ENCODE results near the gene SKI. TPM values are rescaled to one million over a fixed set of nuclear protein-coding genes. Genes with fewer than 3 reads are reported as not detected.

Gene SKI
- total RNA-seq, 1 donor from 2014 or later = 132 TPM

DNA sequence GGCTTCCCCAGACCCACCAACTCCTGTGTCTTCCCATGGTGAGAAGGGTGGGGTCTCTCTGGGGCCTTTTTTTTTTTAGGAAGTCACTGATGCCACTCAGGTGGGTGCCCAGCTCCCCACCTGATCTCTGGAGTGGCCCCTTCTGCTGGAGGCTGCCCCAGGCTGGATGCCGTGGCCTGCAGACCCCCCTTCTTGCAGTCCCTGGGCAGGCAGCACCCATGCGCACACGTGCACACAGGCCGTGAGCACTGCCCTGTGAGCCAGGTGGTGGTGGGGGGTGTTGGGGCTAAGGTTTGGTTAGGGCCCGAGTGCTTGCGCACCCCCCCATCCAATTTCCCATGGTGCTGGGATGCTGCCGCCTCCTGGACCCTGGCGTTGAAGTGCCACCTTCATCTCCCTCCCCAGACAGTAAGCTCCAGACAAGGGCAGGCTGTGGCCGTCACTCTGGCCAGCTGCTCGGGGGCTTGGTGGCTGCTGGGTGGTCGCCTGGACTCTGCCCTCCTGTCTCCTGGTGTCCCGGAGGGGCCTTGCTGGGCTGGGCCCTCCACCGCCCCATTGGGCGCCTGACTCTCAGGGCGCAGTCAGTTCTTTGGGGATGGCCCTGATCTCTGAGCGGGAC is 50.6 kb downstream of the SKI start:
- peak overlapping the region; percentile 59 for H3K4me3 Mint-ChIP-seq (ENCODE audit: unreplicated experiment)
- peaks cover 57% of the 10 kb centered on the region for H3K4me1 Mint-ChIP-seq (ENCODE audit: unreplicated experiment)
- TF ChIP-seq, protein P1, sequence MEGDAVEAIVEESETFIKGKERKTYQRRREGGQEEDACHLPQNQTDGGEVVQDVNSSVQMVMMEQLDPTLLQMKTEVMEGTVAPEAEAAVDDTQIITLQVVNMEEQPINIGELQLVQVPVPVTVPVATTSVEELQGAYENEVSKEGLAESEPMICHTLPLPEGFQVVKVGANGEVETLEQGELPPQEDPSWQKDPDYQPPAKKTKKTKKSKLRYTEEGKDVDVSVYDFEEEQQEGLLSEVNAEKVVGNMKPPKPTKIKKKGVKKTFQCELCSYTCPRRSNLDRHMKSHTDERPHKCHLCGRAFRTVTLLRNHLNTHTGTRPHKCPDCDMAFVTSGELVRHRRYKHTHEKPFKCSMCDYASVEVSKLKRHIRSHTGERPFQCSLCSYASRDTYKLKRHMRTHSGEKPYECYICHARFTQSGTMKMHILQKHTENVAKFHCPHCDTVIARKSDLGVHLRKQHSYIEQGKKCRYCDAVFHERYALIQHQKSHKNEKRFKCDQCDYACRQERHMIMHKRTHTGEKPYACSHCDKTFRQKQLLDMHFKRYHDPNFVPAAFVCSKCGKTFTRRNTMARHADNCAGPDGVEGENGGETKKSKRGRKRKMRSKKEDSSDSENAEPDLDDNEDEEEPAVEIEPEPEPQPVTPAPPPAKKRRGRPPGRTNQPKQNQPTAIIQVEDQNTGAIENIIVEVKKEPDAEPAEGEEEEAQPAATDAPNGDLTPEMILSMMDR (IDR thresholded peaks at IDR 0.05) = no peak
- H3K36me3 Mint-ChIP-seq (ENCODE audit: unreplicated experiment) = peaks cover 6% of the 10 kb centered on the region
- H3K9me3 Mint-ChIP-seq (ENCODE audit: unreplicated experiment) = no peaks in the 10 kb centered on the region
- H3K27ac Mint-ChIP-seq (ENCODE audit: unreplicated experiment) = peak overlapping the region; percentile 91
- DNase-seq (ENCODE audit: extremely low spot score, unreplicated experiment) = no peak
- H3K27me3 Mint-ChIP-seq (ENCODE audit: unreplicated experiment) = no peaks in the 10 kb centered on the region

DNA sequence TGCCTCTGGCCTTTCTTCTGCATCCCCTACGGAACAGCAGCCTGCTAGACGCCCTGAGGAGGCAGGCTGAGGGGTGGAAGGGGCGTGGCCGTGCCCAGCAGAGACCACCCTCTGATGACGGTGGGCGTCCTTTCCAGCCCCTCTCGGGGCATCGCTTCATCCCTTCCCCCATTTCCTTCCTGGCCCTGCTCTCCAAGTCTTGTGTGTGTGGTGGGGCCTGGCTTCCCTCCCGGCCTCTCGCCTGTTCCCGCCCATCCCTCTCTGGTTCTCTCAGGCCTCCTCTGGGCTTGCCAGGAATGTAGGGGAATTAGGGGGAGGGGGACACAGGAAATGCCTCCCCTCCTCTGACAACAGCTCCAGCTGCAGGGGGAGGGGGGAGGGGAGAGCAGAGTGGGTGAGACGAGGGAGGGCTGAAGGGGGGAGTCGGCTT is 51.1 kb downstream of the SKI start:
- Mint-ChIP-seq H3K27ac (ENCODE audit: unreplicated experiment) (peak overlapping the region; percentile 91), H3K4me1 (ENCODE audit: unreplicated experiment) (peaks cover 56% of the 10 kb centered on the region), H3K4me3 (ENCODE audit: unreplicated experiment) (peak overlapping the region; percentile 59), H3K27me3 (ENCODE audit: unreplicated experiment) (no peaks in the 10 kb centered on the region), H3K9me3 (ENCODE audit: unreplicated experiment) (no peaks in the 10 kb centered on the region), H3K36me3 (ENCODE audit: unreplicated experiment) (peaks cover 6% of the 10 kb centered on the region)
- no peak for DNase-seq (ENCODE audit: extremely low spot score, unreplicated experiment)
- TF ChIP-seq, protein P1 (IDR thresholded peaks at IDR 0.05) = no peak

DNA sequence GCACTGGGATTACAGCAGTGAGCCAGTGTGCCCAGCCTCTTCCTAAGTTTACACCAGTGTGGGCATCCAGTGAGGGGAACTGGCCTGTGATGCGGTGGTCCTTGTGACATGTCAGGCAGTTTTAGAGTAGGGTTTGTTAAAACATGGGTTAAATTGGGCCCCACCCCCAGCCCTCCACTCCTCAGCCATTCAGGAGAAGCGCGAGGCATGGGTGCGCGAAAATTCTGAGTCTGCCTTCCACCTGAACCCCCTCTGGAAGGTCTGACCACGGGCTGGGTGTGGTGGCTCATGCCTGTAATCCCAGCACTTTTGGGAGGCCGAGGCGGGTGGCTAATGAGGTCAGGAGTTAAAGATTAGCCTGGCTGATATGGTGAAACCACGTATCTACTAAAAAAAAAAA is 51.7 kb downstream of the SKI start:
- no peak for DNase-seq (ENCODE audit: extremely low spot score, unreplicated experiment)
- Mint-ChIP-seq H3K4me1 (ENCODE audit: unreplicated experiment) (peaks cover 53% of the 10 kb centered on the region), H3K4me3 (ENCODE audit: unreplicated experiment) (no peak overlapping the region), H3K36me3 (ENCODE audit: unreplicated experiment) (peaks cover 6% of the 10 kb centered on the region), H3K27ac (ENCODE audit: unreplicated experiment) (peak overlapping the region; percentile 91), H3K27me3 (ENCODE audit: unreplicated experiment) (no peaks in the 10 kb centered on the region), H3K9me3 (ENCODE audit: unreplicated experiment) (no peaks in the 10 kb centered on the region)
- TF ChIP-seq, protein P1 (IDR thresholded peaks at IDR 0.05) = no peak

DNA sequence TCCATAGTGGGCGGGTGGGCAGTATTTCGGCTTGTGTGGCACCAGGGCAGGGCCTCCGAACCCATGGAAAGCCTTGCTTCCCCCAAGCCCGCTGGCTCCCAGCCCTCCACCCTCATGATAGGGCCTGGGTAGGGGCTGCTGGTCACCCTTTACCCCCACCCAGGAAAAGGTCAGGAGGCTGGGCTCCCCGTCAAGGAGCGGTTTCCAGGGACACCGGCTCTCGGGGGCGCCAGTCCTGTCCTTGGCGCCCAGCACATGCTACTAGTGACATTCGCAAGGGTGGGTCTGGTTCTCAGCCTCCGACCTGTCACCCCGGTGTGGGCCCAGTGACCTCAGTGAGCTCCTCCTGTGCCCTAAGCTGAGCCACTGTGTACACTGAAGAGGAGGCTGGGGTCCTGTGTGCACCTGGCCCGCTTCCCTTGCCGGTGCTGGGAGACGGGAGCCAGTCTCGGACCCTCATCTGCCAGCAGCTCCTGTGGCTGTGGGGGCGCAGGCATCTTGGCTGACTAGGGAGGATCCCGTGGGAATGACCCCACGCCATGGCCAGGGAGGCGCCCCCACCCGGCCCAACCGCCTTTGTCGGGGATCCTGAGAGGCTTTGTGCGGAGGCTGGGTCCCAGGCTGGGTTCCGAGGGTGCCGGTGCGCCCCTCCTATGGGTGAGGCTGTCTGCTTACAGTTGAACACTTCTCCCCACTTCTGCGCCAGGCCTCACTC is 54.6 kb downstream of the SKI start:
- Mint-ChIP-seq H3K9me3 (ENCODE audit: unreplicated experiment) (no peaks in the 10 kb centered on the region), H3K27ac (ENCODE audit: unreplicated experiment) (no peak overlapping the region), H3K27me3 (ENCODE audit: unreplicated experiment) (no peaks in the 10 kb centered on the region), H3K4me3 (ENCODE audit: unreplicated experiment) (no peak overlapping the region), H3K4me1 (ENCODE audit: unreplicated experiment) (peaks cover 27% of the 10 kb centered on the region), H3K36me3 (ENCODE audit: unreplicated experiment) (peaks cover 5% of the 10 kb centered on the region)
- TF ChIP-seq, protein P1 (IDR thresholded peaks at IDR 0.05) = no peak
- DNase-seq (ENCODE audit: extremely low spot score, unreplicated experiment) = no peak

DNA sequence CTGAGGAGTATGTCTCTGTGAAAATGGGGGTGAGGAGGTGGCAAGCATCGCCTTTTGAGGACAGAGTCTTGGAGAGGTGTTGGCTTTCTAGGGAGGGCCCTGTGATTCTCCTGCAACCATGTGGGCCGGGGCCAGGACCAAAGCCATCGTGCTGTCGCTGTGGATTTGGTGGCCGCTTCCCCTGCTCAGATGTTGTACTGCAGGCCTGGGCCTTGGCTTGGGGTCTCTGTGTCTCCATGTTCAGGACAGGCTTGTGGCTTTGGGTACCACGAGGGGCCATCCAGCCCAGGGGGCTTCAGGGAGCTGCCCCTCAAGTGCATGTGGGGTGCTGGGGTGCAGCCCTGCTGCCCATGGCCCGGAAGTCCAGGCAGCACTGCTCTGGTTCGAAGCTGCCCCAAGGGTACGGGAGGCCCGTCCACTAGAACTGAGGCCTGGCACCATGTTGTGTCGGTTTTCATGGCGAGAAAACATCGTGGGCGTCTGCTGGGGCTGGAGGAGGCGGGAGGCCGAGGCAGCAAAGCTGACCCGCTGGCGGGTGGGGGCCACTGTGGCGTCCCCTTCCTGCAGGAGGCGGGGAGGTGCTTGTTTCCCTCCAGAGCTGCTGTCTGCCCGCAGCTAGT is 55.4 kb downstream of the SKI start:
- Mint-ChIP-seq H3K27ac (ENCODE audit: unreplicated experiment) (no peak overlapping the region), H3K36me3 (ENCODE audit: unreplicated experiment) (peaks cover 5% of the 10 kb centered on the region), H3K4me3 (ENCODE audit: unreplicated experiment) (no peak overlapping the region), H3K4me1 (ENCODE audit: unreplicated experiment) (peaks cover 22% of the 10 kb centered on the region), H3K9me3 (ENCODE audit: unreplicated experiment) (no peaks in the 10 kb centered on the region), H3K27me3 (ENCODE audit: unreplicated experiment) (no peaks in the 10 kb centered on the region)
- no peak for DNase-seq (ENCODE audit: extremely low spot score, unreplicated experiment)
- TF ChIP-seq, protein P1 (IDR thresholded peaks at IDR 0.05) = no peak

Data from osteocyte (in vitro differentiated cells).